NCI-H446 treated with DMSO at 0.1 percent for 48 hours (cell line): ENCODE results near the gene FAM228B.
"Not testable (repeated sequence)": the region's sequence is repeated elsewhere in the genome, so short reads cannot be mapped to it uniquely, and the experiment has no call there.

Experiments
- DNase-seq: peaks from one replicate; lab custom pipeline; 2025; lab: John Stamatoyannopoulos, UW

Gene FAM228B

DNA sequence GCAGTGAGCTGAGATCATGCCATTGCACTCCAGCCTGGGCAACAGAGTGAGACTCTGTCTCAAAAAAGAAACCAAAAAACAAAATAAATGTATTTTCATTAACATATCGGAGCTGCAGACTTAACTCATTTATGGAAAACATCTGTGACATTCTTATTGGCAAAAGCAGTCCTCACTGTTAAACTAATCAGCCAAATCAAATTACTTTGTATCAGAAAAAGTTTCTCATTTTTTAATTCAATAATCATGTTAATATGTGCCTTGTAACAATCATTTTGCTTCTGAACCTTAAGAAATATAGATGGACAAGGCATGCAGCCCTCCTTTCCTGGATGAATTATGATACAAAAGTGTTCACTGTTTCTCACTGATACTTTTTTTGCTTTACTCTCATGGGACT lies 20.6 kb upstream of the FAM228B start:
- DNase-seq = no peak

DNA sequence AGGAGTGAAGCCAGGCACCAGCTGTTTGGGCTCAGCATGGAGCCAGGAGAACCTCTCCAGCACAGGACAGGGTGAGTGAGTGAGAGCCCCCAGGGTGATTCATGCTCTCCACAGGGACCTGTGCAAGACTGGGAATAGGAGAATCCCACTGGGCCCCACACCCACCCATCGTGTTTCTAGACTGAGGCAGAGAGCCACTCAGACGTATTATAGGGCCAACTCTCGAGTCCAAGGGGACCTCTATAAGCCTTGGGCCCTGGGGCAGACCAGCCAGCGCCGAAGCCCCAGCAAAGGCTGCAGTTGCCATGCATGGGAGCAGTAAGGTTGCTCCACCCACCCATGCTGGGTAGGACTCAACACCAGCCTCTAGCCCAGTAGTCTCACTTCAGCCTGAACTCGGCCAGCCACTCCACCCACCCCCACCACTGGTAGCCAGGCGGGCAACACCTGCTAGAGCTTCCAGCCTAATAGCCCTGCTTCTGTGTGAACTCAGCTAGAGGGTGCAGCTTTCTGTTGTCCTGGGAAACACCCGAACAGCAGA lies 19.1 kb upstream of the FAM228B start:
- DNase-seq = no peak

DNA sequence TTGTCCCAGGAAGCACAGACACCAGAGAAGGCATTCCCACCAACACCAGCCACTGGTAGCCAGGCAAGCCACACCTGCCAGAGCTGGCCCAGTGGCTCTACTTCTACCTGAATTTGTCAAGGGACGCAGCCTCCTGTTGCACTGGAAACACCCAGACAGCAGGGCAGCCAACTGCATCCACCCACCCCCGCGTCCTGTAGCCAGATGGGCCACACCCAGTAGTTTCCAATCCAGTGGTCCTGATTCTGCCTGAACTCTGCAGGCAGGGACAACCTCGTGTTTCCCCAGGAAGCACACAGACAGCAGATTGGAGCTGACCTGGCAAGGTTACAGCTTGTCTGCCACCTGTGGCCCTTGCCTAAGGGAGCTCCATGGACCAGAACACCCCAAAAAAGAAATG lies 18.4 kb upstream of the FAM228B start:
- no peak for DNase-seq

DNA sequence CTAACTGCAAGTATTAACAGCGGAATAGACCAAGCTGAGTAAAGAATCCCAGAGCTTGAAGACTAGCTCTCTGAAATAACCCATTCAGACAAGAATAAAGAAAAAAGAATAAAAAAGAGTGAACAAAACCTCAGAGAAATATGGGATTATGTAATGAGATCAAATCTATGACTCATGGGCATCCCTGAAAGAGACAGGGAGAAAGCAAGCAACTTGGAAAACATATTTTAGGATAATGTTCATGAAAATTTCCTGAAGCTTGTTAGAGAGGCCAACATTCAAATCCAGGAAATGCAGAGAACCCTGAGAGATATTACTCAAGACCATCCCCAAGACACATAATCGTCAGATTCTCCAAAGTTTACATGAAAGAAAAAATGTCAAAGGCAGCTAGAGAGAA lies 17.5 kb upstream of the FAM228B start:
- no peak for DNase-seq

DNA sequence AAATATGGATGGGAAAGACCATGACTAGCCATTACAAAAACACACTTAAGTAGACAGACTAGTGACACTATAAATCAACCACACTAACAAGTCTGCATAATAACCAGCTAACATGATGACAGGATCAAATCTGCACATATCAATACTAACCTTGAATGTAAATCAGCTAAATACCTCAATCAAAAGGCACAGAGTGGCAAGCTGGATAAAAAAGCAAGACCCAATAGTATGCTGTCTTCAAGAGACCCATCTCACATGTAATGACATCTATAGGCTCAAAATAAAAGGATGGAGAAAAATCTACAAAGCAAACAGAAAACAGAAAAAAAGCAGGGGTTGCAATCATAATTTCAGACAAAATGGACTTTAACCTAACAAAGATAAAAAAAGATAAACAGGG lies 16.5 kb upstream of the FAM228B start:
- DNase-seq = no peak

DNA sequence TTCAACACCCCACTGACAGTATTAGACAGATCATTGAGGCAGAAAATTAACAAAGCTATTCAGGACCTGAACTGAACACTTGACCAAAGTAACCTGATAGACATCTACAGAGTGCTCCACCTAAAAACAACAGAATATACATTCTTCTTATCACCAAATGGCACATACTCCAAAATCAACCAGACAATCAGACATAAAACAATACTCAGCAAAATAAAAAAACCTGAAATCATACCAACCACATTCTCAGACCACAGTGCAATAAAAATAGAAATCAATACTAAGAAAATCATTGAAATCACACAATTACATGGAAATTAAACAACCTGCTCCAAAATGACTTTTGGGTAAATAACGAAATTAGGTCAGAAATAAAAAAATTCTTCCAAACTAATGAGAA lies 15.9 kb upstream of the FAM228B start:
- no peak for DNase-seq

DNA sequence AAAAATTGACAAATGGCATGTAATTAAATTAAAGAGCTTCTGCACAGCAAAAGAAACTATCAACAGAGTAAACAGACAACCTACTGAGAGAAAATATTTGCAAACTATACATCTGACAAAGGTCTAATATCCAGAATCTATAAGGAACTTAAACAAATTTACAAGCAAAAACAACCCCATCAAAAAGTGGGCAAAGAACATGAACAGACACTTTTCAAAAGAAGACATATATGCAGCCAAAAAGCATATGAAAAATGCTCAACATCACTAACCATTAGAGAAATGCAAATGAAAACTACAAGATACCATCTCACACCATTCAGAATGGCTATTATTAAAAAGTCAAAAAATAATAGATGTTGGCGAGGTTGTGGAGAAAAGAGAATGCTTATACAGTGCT lies 13.8 kb upstream of the FAM228B start:
- not testable (repeated sequence) for DNase-seq

DNA sequence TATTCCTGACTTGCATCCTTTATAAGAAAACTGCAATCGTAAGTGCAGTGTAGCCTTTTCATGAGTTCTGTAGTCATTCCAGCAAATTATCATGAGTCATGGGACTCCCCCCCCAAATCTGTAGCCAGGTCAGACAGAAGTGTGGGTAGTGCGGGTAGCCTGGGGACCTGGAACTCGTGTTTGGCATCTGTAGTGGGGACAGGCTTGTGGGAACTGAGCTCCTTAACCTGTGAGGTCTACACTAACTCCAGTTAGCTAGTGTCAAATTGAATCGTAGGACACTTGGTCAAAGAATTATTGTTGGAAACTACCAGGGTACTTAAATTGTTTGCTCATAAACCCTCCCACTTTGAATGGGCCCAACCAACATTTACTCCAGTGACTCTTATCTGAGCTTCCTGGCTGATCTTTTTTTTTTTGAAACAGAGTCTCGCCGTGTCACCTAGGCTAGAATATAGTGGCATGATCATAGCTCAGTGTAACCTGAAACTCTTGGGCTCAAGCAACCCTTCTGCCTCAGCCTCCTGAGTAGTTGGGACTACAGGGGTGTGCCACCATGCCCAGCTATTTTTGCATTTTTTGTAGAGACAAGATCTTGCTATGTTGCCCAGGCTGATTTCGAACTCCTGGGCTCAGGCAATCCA lies 12.5 kb upstream of the FAM228B start:
- DNase-seq = no peak

DNA sequence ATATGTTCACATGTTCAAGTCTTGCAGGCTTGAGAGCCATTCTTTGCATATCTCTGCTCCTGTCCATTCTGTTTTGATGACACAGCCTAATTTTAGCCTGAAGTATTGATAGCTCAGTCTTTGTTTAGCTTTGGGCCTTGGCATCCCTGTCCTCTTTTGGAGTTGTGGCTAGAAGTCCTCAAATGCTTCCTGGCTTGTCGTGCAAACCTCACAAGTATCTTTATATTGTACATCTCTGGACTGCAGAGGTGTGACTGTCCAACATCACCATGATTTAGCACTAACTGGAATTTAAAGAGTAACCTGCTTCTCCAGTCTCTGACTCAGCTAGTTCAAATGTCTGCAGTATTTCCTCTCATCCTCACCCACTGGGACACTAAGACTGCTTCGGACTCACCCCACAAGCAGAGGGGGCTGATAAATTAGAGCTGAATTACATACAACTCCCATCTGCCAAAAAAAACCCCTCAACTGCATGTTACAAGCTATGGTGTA lies 11.8 kb upstream of the FAM228B start:
- no peak for DNase-seq

DNA sequence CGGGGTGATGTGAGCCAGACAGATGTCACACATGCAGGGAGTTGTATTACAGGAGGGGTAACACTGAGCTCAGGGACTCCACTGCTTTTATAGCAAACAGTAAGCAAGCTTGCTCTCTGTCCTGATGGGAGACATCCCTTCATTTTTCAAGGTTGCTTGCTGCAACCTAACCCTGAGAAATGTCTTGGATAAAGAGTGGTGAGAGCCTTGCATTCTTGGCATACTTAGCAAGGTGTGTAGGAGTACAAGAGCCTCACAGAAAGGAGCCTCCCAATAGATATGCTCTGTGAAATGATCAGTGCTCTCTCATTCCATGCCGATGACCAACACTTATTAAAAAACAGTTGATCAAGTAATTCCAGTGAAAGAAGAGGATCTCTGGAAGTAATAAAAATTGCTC lies 8.2 kb upstream of the FAM228B start:
- no peak for DNase-seq

DNA sequence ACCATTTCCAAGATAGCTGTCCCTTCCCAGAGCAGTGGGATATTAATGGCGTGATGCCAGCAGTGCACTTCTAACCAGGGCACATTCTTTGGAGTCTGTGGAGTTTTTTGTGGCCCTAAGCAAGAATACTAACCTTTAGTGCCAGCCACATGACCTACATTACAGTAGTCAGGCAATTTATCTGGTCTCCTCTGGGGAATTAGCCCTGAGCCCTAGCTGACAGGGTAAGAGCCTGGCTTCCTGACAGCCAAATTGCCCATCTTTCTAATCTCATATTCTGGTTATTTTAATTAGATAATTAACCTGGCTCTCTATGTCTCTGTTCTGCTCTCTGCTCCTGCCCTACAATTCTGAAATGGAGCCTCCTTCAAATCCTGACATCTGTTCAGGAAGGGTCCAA lies 5.4 kb upstream of the FAM228B start:
- no peak for DNase-seq

DNA sequence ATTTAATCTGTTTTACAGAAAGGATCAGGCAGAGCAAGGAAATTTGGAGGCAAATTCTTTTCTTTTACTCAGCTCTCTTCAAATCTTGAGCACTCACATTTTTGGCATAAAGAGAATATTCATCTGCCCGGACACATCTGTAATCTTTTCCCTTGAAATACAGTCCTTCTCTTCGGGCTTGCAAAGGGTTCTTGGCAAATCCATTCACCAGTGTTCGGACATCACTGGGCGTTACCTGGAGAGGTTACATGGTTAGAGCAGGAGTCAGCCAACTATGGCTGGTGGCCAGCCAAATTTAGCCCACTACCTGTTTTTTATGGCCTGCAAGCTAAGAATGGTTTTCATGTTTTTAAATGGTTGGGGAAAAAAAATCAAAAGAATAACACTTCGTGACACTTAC lies 2.2 kb upstream of the FAM228B start:
- DNase-seq = no peak

DNA sequence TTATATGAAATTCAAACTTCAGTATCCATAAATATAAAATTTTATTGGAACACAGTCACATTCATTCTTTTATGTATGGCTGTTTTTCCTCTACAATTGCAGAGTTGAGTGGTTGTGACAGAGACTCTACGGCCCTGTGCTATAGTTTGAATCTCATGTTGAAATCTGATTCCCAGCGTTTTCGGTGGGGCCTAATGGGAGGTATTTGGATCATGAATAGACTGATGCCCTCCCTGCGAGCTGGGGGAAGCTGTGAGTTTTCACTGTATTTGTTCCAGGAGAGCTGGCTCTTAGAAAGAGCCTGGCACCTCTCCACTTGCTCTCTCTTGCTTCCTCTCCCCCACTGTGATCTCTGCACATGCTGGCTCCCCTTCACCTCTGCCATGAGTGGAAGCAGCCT lies 1.8 kb upstream of the FAM228B start:
- peak; percentile 53 for DNase-seq

DNA sequence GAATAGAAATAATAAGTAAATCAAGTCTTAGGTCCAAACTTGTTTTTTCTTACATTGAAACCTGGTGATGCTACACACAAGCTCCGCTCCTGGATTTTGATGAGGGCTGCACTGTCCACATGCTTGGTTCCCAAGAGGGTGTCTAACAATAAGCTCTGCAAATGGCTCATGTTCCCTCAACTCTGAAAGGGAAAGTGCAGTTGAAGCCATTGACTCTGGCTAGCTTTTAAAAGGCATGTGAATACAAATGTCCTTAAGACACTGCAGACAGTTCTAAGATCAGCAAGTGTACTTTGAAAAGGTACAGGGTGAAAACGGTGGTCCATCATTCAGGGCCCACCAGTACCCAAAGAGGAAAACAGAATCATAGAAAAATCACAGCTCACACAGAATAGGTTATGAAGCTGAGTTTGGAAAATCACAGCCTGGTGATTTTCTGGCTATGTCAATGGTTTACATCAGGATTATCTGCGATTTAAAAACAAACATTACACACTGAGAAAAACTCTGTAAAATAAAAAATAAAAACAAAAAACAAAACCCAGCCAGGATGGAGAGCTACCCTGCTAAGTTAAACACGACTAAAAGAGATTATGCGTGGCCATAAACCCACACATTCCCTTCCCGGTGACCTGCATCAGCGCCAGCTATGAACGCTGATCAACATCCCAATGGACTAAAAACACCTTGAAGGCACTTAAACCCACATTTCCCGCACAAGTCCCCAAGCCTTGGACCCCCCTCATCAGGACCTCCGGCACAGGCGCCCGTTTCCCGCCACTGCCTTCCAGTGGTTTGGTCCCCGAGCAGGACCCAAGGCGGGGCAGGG lies 689 bp upstream of the FAM228B start:
- no peak for DNase-seq

DNA sequence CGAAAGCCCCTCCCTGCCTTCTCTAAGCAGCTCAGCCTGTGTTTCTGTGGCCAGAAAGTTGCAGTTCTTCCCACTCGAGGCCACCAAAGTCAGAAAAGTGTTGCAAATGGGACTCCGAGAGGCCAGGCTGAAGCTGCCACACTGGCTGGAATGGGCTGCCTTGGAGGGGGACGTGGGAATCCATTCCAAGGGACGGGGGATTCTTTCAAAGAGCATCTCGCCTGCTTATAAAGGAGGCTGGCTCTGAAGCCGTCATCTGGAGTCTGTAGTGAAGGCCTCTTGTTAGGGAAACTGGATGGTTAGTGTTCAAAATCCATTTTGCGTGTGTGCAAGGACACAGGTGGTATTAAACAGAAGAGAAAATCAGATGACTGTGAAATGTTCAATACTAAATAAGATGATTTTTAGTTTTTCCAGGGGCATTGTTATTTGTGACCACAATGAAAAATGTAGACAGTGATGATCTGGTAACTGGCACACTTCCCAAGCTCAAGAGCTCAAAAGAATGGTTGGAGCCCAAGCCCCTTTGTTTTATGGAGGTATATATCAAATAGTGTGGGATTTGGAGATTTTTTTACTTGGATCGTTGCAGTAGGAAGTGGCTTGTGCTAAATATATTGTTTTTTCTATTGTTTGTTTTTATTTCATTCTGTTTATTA lies 782 bp downstream of the FAM228B start:
- DNase-seq = no peak

DNA sequence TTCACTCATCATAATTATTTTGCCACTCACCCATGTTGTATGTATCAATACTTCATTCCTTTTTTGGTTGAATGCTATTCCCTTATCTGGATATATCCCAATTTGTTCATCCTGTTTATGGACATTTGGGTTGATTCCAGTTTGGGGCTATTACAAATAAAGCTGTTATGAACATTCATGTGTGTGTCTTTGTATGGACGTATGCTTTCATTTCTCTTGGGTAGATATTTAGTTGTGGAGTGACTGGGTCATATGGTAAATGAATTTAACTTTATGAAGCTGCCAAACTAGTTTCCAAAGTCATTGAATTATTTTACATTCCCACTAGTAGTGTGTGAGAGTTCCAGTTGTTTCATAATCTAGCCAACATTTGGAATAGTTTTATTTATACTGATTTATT lies 2.7 kb downstream of the FAM228B start:
- no peak for DNase-seq

DNA sequence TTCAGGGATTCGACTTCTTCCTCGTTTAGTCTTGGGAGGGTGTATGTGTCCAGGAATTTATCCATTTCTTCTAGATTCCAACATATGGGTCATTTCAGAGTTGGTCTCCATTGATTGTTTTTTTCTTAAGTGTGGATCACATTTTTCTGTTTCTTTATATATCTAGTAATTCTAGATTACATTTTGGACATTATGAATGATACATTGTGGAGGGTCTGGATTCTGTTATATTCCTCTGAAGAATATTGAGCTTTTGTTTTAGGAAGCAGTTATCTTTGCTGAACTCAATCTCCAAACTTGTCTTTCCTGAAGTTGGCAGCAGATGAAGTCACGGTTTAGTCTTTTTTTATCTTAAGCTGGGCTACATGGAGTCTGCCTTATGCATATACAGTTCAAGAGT lies 9.3 kb downstream of the FAM228B start:
- DNase-seq = no peak

DNA sequence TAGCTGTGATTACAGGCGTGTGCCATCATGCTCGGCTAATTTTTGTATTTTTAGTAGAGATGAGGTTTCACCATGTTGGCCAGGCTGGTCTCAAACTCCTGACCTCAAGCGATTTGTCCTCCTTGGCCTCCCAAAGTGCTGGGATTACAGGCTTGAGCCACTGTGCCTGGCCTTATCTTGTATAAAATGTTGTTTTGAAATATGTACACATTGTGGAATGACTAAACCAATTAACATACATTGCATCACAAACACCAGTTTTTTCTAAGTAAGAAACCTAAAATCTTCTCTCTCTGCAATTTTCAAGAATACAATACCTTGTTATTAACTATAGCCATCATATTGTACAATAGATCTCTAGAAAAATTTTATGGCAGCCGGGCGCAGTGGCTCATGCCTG lies 17.0 kb downstream of the FAM228B start:
- DNase-seq = not testable (repeated sequence)

DNA sequence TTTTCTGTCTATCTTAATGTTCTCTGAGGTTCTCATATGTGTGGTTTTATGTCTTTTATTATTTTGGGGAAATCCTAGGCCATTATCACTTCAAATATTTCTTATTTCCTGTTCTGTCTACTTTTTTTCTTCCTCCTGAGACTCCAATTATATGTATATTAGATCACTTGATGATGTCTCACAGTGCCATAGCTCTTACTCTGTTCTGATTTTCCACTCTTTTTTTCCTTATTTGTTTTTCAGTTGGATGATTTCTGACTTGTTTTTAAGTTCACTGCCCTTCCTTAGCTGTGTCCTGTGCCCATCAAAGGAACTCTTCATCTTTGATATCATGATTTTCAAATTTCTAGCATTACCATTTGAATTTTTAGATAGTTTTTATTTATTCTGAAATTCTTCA lies 24.1 kb downstream of the FAM228B start:
- DNase-seq = no peak

DNA sequence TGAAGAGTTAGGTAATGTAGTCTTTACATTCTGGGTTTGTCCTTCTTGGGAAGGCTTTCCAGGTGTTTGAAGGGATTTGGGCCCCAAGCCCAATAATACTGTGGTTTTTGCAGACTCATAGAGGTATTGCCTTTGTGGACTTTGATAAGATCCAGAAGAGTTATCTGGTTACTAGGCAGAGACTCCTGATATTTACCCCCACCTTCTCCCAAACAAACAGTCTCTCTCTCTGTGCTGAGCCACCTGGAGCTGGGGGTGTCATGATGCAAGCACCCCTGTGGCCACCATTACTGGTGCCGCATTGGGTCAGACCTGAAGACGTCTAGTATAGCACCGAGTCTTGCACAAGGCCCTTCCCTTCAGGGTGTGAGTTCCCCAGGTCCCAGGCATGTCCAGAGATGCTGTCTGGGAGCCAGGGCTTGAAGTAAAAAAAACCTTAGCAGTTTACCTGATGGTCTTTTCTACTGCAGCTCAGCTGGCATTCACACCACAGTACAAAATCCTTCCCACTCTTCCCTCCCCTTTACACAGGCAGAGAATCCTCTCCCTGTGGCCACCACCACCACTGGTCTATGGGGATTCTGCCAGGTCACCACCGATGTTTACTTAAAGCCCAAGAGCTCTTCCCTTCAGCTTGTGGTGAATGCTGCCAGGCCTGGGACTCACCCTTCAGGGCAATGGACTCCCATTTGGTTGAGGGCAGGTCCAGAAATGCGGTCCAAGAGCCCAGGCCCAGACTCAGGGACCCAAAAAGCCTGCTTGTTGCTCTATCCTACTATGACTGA lies 29.3 kb downstream of the FAM228B start:
- DNase-seq = no peak

DNA sequence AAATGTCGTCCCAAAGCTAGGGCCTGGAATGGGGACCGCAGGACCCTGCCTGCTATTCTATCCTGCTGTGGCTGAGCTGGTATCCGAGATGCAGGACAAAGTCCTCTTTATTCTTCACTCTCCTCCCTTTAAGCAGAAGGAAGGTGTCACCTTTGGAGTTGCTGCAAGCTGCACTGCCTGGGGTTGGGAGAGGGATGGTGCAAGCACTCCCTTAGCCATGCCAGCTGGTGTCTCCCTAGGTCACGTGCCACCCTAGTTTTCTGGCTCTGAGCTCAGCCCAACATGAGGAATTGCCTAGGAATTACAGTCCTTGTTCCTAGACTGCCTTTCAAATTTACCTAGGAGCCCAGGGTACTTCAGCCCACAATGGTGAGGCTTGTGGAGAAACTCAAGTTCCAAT lies 30.2 kb downstream of the FAM228B start:
- DNase-seq = no peak

DNA sequence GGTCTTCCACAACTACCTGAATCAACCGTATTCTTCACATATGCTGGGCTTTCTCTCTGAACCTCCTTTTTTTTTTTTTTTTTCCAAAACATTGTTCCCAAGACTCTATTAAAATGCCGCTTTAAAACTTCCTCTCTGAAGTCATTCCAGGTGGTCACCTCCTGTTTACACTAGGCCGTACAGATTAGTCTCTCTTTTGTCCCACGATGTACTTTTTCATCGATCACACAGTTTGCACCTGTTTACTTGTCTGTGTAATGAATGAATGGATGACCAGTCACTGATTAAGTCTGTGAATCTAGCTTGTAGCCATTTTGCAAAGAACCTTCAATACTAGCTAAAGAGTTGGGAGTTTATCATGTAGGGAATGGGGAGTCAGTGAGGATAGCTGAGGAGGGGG lies 34.9 kb downstream of the FAM228B start:
- no peak for DNase-seq
